ENCODE measurements around the gene TRPM3. TPM values are rescaled to one million over a fixed set of nuclear protein-coding genes. Genes with fewer than 3 reads are reported as not detected.

The TRPM3 gene
- total and polyA plus RNA-seq, 9 of the 15 experiments (the other 6 are each of a cell fraction or from before 2014, with no cell fraction given), result 0.04 TPM; not detected in 8

GRCh38 chr9:70641031-70641430 lies 480.4 kb downstream of the TRPM3 start (continued):
- TF ChIP-seq REST (IDR thresholded peaks at IDR 0.05; ENCODE audit: borderline replicate concordance) (no peak), REST (CRISPR knock-in tag; IDR thresholded peaks at IDR 0.05; ENCODE audit: low read depth) (no peak), ZBTB9 (CRISPR knock-in tag; IDR thresholded peaks at IDR 0.05) (no peak), CREBBP (IDR thresholded peaks at IDR 0.05; ENCODE audit: low read depth, low read length) (no peak), HDAC8 (tag; IDR thresholded peaks at IDR 0.05) (no peak)

Data from K562 (cell line).